ENCODE measurements around the gene CFLAR. TPM values are rescaled to one million over a fixed set of nuclear protein-coding genes. Genes with fewer than 3 reads are reported as not detected.
"Not testable (repeated sequence)": the region's sequence is repeated elsewhere in the genome, so short reads cannot be mapped to it uniquely, and the experiment has no call there.

Gene CFLAR
- total and polyA plus RNA-seq, 4 donors, result 24.4 to 169 (median 45.5) TPM

DNA sequence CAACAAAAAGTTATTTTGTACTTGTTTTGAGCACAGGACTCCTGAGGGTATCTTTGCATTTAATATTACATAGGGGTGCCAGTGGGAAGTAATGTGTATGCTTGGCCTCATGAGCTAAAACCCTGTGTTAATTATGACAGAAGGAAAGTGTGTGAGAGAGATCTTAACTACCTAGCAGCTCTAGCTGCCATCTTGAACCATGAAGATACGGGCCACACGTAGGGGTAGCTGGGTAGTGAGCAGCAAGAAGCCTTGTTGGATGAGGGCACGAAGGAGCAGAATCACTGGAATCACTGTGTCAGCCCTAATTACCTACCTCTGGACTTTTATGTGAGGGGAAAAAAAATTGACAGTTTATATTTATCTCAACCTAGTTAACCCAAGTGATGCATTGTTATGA lies 51.6 kb downstream of the CFLAR start:
- TF ChIP-seq JUND (IDR thresholded peaks at IDR 0.05) (no peak), RAD21 (IDR thresholded peaks at IDR 0.05) (no peak), HNF4A (conservative IDR thresholded peaks at IDR 0.05) (no peak), FOXA2 (IDR thresholded peaks at IDR 0.05) (no peak), CTCF (IDR thresholded peaks at IDR 0.05; ENCODE audit: low read depth, low read length, missing input control) (no peak)
- TF ChIP-seq, protein P1, sequence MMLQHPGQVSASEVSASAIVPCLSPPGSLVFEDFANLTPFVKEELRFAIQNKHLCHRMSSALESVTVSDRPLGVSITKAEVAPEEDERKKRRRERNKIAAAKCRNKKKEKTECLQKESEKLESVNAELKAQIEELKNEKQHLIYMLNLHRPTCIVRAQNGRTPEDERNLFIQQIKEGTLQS (IDR thresholded peaks at IDR 0.05), result no peak
- H3K9me3 ChIP-seq (ENCODE audit: control insufficient read depth in 4 of 4, low read length in 3 of 4), result no peaks in the 10 kb centered on the region
- H3K27me3 ChIP-seq (ENCODE audit: control insufficient read depth in 4 of 4, insufficient read depth in 4 of 4, low read length in 3 of 4), result no peaks in the 10 kb centered on the region
- peaks cover 0 to 5% (median 0%) of the 10 kb centered on the region in 4 donors for H3K4me1 ChIP-seq (ENCODE audit: control insufficient read depth in 4 of 4, insufficient read depth in 4 of 4, low read length in 3 of 4)
- H3K27ac ChIP-seq (ENCODE audit: low read depth in 1 of 2, low read length in 2 of 2), result no peak overlapping the region
- H3K4me3 ChIP-seq (ENCODE audit: low read depth in 1 of 3, low read length in 3 of 3), result no peak overlapping the region
- WGBS, result over 99% methylated on average over 3 of the region's 3 CpGs
- no peak overlapping the region for H3K9ac ChIP-seq (ENCODE audit: low read depth in 1 of 2, low read length in 2 of 2)
- H3K36me3 ChIP-seq (ENCODE audit: control insufficient read depth in 4 of 4, insufficient read depth in 3 of 4, low read depth in 1 of 4, low read length in 3 of 4), result peaks cover 10 to 34% (median 28%) of the 10 kb centered on the region in 4 donors
- no peak for DNase-seq (ENCODE audit: low spot score)

- H3K36me3 ChIP-seq (ENCODE audit: control insufficient read depth in 4 of 4, insufficient read depth in 3 of 4, low read depth in 1 of 4, low read length in 3 of 4), result peaks cover 7 to 24% (median 19%) of the 10 kb centered on the region in 4 donors
- DNase-seq (ENCODE audit: low spot score); H3K9me3 ChIP-seq (ENCODE audit: control insufficient read depth in 4 of 4, low read length in 3 of 4); H3K27me3 ChIP-seq (ENCODE audit: control insufficient read depth in 4 of 4, insufficient read depth in 4 of 4, low read length in 3 of 4); H3K27ac ChIP-seq (ENCODE audit: low read depth in 1 of 2, low read length in 2 of 2); H3K4me1 ChIP-seq (ENCODE audit: control insufficient read depth in 4 of 4, insufficient read depth in 4 of 4, low read length in 3 of 4); H3K4me3 ChIP-seq (ENCODE audit: low read depth in 1 of 3, low read length in 3 of 3); H3K9ac ChIP-seq (ENCODE audit: low read depth in 1 of 2, low read length in 2 of 2): not testable (repeated sequence)
- 83% methylated on average over 1 of the region's 1 CpG for WGBS
Observed at GRCh38 chr2:201168496-201168895, 52.5 kb downstream of the CFLAR start.

DNA sequence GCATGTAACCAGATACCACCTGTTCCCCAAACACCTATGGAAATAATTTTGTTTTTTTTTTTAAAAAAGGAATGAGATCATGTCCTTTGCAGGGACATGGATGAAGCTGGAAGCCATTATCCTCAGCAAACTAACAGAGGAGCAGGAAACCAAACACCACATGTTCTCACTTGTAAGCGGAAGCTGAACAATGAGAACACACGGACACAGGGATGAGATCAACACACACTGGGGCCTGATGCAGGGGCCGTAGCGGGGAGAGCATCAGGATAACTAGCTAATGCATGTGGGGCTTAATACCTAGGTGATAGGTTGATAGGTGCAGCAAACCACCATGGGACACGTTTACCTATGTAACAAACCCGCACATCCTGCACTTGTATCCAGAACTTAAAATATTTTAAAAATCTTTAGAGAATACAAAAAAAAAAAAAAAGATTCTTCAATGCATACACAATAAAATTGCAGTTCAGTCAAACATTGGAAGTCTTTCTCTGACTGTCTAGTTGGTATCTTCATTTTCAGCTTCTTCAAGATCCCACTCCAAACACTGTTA lies 55.4 kb downstream of the CFLAR start:
- H3K9ac ChIP-seq (ENCODE audit: low read depth in 1 of 2, low read length in 2 of 2), result no peak overlapping the region
- peaks cover 0 to 9% (median 4%) of the 10 kb centered on the region in 4 donors for H3K36me3 ChIP-seq (ENCODE audit: control insufficient read depth in 4 of 4, insufficient read depth in 3 of 4, low read depth in 1 of 4, low read length in 3 of 4)
- no peak overlapping the region for H3K27ac ChIP-seq (ENCODE audit: low read depth in 1 of 2, low read length in 2 of 2)
- H3K27me3 ChIP-seq (ENCODE audit: control insufficient read depth in 4 of 4, insufficient read depth in 4 of 4, low read length in 3 of 4), result no peaks in the 10 kb centered on the region
- no peak overlapping the region for H3K4me3 ChIP-seq (ENCODE audit: low read depth in 1 of 3, low read length in 3 of 3)
- WGBS, result 80% methylated on average over 6 of the region's 6 CpGs
- no peaks in the 10 kb centered on the region for H3K9me3 ChIP-seq (ENCODE audit: control insufficient read depth in 4 of 4, low read length in 3 of 4)
- TF ChIP-seq NR2F2 (IDR thresholded peaks at IDR 0.05) (no peak), FOXA1 (IDR thresholded peaks at IDR 0.05) (no peak), EGR1 (IDR thresholded peaks at IDR 0.05; ENCODE audit: low read depth in 2 of 2) (no peak), HNF4G (IDR thresholded peaks at IDR 0.05) (no peak), SP1 (IDR thresholded peaks at IDR 0.05) (no peak), TAF1 (conservative IDR thresholded peaks at IDR 0.05) (no peak), HNF4A (conservative IDR thresholded peaks at IDR 0.05) (no peak), RAD21 (IDR thresholded peaks at IDR 0.05) (no peak), REST (IDR thresholded peaks at IDR 0.05) (no peak), ZBTB33 (IDR thresholded peaks at IDR 0.05) (no peak), RXRA (IDR thresholded peaks at IDR 0.05) (no peak)
- TF ChIP-seq, protein P1 (IDR thresholded peaks at IDR 0.05), result no peak
- no peak for DNase-seq (ENCODE audit: low spot score)
- peaks cover 0 to 8% (median 0%) of the 10 kb centered on the region in 4 donors for H3K4me1 ChIP-seq (ENCODE audit: control insufficient read depth in 4 of 4, insufficient read depth in 4 of 4, low read length in 3 of 4)
